HepG2 (cell line): ENCODE results near the gene CHEK1.

Source experiments
- CHD2 ChIP-seq: IDR thresholded peaks from 2 replicates; pipeline ENCODE4 v1.6.1; 2011; ENCODE audit warnings: low read depth, low read length, improper control_type of control experiment
- FOXA1 ChIP-seq, 2 experiments: fragments of 450-650 bp in 1 of 2; sonication (generic) in 1 of 2; formaldehyde crosslinking in 1 of 2; IDR thresholded peaks; 2 replicates each; pipeline versions ENCODE4 v1.4.0 to v1.6.1; 2016 to 2020; ENCODE audit warnings: missing genetic modification reagents in 1 of 2
- MZF1 ChIP-seq: sonication (generic); formaldehyde crosslinking; IDR thresholded peaks from 2 replicates; pipeline ENCODE4 v1.8.1; 2023; ENCODE audit warnings: mild to moderate bottlenecking, missing genetic modification reagents, borderline replicate concordance
- POLR2A ChIP-seq, 2 experiments: IDR thresholded peaks; 2 replicates each; pipeline ENCODE4 v1.6.1; 2011; ENCODE audit warnings: low read depth in 2 of 2, low read length in 2 of 2, mild to moderate bottlenecking in 1 of 2, moderate library complexity in 1 of 2; ENCODE audit not compliant: insufficient read depth in 1 of 2
- SP2 ChIP-seq: sonication (generic); formaldehyde crosslinking; IDR thresholded peaks from 2 replicates; pipeline ENCODE4 v1.5.1; 2020; ENCODE audit warnings: mild to moderate bottlenecking, missing genetic modification reagents
- ZNF207 ChIP-seq: fragments of 450-650 bp; IDR thresholded peaks from 2 replicates; pipeline ENCODE4 v1.6.1; 2016; ENCODE audit warnings: antibody characterized with exemption, borderline replicate concordance
- ZNF605 ChIP-seq: sonication (generic); formaldehyde crosslinking; IDR thresholded peaks from 2 replicates; pipeline ENCODE4 v1.8.0; 2022; ENCODE audit warnings: mild to moderate bottlenecking, missing genetic modification reagents
- TF ChIP-seq, protein P1 (sequence below): fragments of 450-650 bp; IDR thresholded peaks from 2 replicates; pipeline ENCODE4 v1.6.1; 2016
- TF ChIP-seq, protein P2 (sequence below): sonication (generic); formaldehyde crosslinking; IDR thresholded peaks from 2 replicates; pipeline ENCODE4 v1.5.0; 2020; ENCODE audit warnings: mild to moderate bottlenecking, missing genetic modification reagents, moderate library complexity
- TF ChIP-seq, protein P3 (sequence below), 2 experiments: sonication (generic) in 1 of 2; formaldehyde crosslinking in 1 of 2; IDR thresholded peaks; 2 replicates each; pipeline versions ENCODE4 v1.6.1 to v1.9.0; 2014 to 2022; ENCODE audit warnings: antibody characterized with exemption in 1 of 2, borderline replicate concordance in 1 of 2, inconsistent platforms in 1 of 2, low read depth in 1 of 2, missing genetic modification reagents in 1 of 2
- TF ChIP-seq, protein P4 (sequence below): sonication (generic); formaldehyde crosslinking; IDR thresholded peaks from 2 replicates; pipeline ENCODE4 v1.4.0; 2020; ENCODE audit warnings: missing genetic modification reagents

DNA sequence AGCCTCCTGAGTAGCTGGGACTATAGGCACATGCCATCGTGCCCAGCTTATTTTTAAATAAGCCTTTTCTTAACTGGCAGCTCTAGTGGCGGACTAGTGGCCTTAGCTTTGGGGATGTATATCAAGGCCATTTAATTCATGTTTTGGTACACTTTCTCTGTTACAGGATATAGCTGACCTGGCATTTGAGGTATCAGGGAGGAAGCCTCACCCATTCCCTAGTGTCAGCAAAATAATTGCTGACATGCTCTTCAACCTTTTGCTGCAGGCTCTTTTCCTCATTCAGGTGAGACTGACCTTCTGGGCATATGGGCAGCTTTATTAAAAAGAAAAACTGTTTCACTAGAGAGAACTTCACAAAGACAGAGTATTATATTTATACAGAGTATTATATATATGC lies 46.2 kb upstream of the CHEK1 start:
- TF ChIP-seq MZF1 (CRISPR knock-in tag) (no peak), FOXA1 (IDR thresholded peaks at IDR 0.05) (no peak), FOXA1 (CRISPR knock-in tag; IDR thresholded peaks at IDR 0.05) (no peak), ZNF207 (no peak), ZNF605 (CRISPR knock-in tag) (no peak), POLR2A (IDR thresholded peaks at IDR 0.05; ENCODE audit: insufficient read depth in 1 of 2, low read depth in 2 of 2, low read length in 2 of 2) (no peak), SP2 (CRISPR knock-in tag) (no peak), CHD2 (no peak)
- TF ChIP-seq, protein P1, sequence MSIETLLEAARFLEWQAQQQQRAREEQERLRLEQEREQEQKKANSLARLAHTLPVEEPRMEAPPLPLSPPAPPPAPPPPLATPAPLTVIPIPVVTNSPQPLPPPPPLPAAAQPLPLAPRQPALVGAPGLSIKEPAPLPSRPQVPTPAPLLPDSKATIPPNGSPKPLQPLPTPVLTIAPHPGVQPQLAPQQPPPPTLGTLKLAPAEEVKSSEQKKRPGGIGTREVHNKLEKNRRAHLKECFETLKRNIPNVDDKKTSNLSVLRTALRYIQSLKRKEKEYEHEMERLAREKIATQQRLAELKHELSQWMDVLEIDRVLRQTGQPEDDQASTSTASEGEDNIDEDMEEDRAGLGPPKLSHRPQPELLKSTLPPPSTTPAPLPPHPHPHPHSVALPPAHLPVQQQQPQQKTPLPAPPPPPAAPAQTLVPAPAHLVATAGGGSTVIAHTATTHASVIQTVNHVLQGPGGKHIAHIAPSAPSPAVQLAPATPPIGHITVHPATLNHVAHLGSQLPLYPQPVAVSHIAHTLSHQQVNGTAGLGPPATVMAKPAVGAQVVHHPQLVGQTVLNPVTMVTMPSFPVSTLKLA, result no peak
- TF ChIP-seq, protein P2, sequence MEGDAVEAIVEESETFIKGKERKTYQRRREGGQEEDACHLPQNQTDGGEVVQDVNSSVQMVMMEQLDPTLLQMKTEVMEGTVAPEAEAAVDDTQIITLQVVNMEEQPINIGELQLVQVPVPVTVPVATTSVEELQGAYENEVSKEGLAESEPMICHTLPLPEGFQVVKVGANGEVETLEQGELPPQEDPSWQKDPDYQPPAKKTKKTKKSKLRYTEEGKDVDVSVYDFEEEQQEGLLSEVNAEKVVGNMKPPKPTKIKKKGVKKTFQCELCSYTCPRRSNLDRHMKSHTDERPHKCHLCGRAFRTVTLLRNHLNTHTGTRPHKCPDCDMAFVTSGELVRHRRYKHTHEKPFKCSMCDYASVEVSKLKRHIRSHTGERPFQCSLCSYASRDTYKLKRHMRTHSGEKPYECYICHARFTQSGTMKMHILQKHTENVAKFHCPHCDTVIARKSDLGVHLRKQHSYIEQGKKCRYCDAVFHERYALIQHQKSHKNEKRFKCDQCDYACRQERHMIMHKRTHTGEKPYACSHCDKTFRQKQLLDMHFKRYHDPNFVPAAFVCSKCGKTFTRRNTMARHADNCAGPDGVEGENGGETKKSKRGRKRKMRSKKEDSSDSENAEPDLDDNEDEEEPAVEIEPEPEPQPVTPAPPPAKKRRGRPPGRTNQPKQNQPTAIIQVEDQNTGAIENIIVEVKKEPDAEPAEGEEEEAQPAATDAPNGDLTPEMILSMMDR (CRISPR knock-in tag), result no peak
- TF ChIP-seq, protein P3, sequence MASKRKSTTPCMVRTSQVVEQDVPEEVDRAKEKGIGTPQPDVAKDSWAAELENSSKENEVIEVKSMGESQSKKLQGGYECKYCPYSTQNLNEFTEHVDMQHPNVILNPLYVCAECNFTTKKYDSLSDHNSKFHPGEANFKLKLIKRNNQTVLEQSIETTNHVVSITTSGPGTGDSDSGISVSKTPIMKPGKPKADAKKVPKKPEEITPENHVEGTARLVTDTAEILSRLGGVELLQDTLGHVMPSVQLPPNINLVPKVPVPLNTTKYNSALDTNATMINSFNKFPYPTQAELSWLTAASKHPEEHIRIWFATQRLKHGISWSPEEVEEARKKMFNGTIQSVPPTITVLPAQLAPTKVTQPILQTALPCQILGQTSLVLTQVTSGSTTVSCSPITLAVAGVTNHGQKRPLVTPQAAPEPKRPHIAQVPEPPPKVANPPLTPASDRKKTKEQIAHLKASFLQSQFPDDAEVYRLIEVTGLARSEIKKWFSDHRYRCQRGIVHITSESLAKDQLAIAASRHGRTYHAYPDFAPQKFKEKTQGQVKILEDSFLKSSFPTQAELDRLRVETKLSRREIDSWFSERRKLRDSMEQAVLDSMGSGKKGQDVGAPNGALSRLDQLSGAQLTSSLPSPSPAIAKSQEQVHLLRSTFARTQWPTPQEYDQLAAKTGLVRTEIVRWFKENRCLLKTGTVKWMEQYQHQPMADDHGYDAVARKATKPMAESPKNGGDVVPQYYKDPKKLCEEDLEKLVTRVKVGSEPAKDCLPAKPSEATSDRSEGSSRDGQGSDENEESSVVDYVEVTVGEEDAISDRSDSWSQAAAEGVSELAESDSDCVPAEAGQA (IDR thresholded peaks at IDR 0.05; ENCODE audit: low read depth), result no peak
- TF ChIP-seq, protein P3 (CRISPR knock-in tag; IDR thresholded peaks at IDR 0.05; ENCODE audit: borderline replicate concordance), result no peak
- TF ChIP-seq, protein P4, sequence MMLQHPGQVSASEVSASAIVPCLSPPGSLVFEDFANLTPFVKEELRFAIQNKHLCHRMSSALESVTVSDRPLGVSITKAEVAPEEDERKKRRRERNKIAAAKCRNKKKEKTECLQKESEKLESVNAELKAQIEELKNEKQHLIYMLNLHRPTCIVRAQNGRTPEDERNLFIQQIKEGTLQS (CRISPR knock-in tag), result no peak
